ENCODE results near the gene GZMH.
A peak's percentile ranks its signal among the peaks of the same experiment; 100 is the strongest.
"Not testable (repeated sequence)": the region's sequence is repeated elsewhere in the genome, so short reads cannot be mapped to it uniquely, and the experiment has no call there.

The GZMH gene, protein sequence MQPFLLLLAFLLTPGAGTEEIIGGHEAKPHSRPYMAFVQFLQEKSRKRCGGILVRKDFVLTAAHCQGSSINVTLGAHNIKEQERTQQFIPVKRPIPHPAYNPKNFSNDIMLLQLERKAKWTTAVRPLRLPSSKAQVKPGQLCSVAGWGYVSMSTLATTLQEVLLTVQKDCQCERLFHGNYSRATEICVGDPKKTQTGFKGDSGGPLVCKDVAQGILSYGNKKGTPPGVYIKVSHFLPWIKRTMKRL

DNA sequence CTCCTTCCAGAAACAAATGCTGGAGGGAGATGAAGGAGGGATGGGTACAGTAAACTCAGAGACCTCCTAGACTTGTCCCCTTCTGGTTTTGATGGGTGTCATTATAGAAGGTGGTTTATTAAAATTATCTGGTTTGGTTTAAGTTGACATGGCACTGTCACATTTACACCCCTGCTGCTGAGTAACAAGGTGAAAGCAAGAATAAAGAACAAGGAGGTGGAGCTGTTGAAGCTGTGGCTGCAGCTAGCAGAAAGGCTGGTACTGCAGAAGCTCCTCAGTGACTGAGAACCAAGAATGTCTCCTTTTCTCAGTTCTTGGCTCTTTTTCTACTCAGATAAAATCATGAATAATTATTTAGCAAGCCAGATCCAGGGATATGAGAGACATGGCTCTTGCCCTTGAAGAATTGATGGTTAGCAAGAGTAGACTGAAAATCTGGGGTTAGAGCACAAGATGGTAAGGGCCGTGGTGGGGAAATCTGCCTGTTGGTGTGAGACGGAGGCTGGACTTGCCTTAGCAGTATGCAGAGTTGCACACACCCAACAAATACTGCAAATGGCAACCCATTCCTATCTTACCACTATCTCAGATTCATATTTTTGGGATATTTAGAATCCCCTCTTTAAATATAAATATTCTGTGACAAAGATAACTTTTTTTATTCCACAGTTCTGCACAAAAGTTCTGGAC, at the start of gene GZMH:
GZMH (minus strand) TSS at position 31 of the 690 bp plus-strand sequence. CDS start 72 bp downstream, outside the sequence.
- DNase-seq = no peak

DNA sequence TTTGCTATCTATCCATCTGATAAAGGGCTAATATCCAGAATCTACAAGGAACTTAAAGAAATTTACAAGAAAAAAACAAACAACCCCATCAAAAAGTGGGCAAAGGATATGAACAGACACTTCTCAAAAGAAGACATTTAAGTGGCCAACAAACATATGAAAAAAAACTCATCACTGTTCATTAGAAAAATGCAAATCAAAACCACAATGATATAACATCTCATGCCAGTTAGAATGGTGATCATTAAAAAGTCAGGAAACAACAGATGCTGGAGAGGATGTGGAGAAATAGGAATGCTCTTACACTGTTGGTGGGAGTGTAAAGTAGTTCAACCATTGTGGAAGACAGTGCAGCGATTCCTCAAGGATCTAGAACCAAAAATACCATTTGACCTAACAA, 38.9 kb upstream of the GZMH start:
- not testable (repeated sequence) for DNase-seq

DNA sequence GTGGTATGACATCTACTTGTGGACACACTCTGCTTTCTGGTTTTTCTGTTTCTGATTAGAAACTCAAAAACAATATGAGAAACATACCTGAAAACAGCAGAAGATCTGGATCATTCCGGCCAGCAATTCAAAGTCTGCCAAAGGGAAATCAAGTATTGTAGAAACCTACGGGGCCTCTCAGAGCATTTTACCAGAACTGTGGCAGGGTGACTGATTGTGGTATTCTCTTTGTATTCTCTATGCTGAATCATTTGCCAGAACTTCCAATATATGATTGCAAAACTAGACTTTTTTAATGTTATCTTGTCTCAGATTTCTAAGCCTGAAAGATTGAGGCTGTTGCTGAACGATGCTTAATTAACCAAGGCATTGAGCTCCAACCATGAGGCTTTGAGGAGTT, 30.4 kb upstream of the GZMH start:
- DNase-seq = no peak

DNA sequence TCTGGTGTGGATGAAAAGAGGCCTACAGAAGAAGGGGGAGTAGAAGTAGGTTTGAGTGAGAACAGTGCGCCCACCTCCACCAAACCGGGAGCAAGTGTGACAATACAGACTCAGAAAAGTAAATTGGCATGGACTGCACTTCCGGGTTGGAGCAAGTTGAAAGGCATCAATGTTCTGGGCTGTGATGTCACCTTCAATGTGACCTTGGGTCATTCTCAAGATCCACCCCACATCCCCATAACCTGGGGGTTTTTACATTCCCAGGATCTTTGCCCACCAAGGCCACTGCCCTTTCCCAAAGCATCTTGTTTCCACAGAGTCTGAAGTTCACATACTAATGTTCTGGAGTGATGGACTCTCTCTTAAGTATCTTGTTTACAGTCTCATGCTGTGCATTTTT, 29.8 kb upstream of the GZMH start:
- no peak for DNase-seq

DNA sequence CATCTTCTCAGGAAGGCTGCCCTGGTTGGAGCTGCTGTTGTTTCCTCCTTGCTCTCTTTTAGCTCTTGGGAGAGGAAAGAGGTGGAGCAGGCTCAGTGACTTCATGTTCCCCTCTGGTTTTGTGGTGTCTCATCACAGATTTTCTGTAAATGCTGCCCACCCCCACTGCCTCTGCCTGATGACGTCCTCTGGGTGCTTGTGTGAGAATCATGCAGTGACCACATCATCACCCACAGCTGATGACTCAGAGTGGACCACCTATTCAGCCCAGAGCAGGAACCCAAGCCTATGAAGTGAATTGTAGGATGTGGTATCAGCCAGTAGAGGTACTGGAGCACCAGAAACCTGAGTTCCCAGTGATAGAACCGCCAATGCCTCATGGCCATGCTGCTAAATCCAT, 24.7 kb upstream of the GZMH start, which contains the start of gene GZMB:
GZMB (minus strand) TSS at position 33 of the 400 bp plus-strand sequence; CDS start at position 3, 30 bp downstream.
- no peak for DNase-seq

DNA sequence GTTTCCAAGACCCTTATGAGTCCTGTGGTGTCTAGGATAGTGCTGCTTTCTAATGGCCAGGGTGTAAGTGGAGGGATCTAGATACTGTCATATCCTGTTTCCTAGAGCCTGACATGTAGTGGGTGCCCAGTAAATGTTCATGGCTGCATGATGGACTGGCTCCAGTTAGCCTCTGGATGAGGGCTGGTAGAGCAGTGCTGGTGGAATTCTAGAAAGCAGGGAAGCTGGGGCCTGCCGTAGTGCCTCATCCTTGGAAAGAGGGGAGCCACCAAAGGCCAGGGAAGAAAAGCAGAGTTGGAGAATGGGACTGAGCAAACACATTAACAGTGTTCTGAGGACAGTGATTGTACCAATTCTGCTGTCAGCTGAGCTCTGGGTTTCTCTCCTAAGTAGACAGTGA, 23.9 kb upstream of the GZMH start:
- DNase-seq = no peak

DNA sequence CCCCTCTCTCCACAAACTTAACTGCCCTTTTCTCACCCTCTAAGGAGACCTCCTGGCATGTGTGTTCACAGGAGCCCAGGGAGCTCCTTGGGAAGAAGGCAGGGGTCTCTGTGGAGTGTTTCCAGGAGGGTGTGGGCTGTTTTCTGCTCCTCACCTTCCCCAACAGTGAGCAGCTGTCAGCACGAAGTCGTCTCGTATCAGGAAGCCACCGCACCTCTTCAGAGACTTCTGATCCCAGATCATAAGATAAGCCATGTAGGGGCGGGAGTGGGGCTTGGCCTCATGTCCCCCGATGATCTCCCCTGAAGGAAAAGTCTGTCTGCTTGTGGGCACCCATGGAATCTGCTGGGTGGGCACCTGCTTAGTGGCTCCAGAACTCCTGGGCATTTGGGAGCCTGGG, 23.3 kb upstream of the GZMH start:
- DNase-seq = no peak

DNA sequence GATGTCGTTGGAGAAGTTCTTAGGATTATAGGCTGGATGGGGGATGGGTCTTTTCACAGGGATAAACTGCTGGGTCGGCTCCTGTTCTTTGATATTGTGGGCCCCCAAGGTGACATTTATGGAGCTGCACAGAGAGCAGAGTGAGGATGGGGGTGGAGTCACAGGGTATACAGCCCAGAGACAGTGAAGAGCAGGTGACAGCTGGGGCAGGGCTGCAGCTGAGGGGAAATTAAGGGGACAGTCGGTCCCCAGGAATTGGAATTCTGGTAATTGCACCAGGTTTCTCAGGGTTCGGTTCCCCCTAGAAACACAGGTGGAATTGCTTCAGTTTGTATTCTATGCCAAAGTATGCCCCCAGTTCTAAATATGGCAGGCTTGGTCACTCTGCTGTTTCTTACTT, 22.9 kb upstream of the GZMH start:
- DNase-seq = no peak

DNA sequence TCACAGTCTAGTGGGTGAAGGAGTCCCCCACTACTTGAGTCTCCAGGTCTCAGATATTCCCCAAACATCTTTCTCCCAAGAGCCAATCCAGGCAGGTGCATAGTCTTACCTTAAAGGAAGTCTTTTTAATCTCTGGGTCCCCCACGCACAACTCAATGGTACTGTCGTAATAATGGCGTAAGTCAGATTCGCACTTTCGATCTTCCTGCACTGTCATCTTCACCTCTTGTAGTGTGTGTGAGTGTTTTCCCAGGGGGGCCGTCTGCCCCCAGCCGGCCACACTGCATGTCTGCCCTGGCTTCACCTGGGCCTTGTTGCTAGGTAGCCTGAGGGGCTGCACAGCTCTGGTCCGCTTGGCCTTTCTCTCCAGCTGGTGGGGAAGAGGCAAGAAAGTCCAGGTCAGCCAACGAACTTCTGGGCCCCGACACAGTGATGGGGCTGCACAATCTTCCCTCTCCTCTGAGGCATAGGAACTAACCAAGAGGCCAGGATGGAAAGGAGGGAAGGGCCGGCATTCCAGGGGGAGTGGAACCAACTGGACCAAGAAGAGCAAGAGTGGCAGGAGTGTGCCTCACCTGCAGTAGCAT, 22.4 kb upstream of the GZMH start:
- DNase-seq = no peak

DNA sequence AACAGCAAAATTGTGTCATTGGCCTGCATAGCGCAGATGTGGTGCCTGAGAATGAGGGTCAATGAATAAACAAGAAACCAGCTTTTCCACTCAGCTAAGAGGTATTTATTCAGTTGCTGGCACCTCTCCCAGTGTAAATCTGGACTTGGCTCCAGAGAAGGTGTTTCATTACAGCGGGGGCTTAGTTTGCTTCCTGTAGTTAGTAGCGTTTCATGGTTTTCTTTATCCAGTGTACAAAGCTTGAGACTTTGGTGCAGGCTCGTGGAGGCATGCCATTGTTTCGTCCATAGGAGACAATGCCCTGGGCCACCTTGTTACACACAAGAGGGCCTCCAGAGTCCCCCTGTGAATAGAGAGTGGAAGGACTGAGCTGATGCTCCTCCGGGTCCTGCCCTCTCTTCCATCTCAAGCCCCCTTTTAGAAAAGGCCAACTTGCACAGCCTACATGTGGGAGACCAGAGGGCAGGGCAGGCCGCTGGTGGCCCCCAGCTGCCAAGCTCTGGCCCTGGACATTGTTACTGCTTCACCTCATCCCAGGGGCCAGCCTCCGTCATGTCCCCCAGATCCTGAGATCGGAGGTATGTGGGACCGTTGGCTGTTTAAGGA, 21.5 kb upstream of the GZMH start:
- DNase-seq = no peak

DNA sequence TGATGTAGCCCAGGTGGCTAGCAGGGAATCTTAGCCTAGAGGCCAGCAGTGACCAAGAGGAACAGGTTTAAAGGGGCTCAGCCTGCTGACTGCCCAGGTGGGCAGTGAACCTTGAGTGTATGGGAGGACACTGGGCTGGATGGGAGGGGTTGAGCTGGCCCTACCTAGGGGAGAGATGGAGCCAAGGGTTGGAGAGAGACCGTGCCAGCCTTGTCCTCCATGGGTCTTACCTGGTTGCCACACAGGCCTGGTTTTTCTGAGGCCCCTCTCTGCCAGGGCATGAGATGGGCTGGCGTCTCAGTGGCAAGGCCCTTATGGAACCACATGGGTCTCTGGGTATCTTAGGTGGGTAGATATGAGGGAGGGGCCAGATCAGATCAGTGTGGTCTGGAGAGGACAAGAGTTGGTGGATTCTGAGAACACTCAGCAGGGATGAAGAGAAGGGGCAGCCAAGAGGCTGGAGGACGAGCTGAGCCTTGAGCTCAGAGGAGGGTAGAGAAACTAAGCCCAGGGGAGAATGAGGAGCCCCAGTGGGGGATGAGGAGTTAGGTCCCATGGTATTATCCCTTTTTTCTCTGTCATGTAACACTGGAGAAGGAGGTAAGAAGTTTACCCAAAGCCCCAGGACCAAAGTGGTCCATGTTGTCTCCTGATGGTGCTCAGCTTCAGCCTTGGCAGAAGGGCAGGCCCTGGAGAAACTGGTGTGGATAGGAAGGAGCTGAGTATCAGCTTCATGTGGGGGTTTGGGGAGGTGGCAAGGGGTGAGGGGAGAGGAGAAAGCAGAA, 20.8 kb upstream of the GZMH start:
- DNase-seq = no peak

DNA sequence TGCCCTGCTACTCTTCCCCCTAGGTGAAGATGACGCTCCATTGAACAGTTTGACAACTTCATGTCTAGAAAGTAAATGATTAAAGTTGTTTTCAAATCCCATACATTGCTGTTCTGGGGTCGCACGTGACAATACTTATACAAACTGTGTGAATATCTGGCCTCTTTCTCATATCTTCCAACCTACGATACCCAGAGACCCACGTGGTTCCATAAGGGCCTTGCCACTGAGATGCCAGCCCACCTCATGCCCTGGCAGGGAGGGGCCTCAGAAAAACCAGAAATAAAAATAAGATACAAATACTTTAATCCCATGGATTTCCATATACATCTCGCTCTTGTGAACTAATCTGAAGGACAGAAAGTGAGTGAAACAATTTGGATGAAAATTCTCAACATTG, 20.0 kb upstream of the GZMH start:
- no peak for DNase-seq

DNA sequence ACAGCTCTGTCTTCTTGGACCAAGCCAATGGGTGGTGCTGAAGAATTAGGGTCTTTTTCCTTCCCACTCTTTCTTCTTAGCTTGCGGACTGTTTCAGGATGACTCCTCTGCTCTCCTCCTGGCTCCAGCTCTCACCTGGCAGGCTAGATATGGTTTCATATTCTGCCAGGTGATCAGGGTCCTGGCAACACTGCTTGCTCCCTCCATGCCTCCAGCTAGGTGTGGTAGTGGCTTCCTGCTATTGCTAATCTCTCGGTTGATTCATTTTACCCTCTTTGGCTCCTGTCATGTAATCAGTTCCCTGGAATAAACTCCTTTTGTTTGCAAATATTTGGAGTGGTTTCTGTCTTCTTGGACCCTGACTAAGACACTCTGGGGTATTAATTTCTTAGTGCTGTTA, 4.3 kb upstream of the GZMH start:
- no peak for DNase-seq

DNA sequence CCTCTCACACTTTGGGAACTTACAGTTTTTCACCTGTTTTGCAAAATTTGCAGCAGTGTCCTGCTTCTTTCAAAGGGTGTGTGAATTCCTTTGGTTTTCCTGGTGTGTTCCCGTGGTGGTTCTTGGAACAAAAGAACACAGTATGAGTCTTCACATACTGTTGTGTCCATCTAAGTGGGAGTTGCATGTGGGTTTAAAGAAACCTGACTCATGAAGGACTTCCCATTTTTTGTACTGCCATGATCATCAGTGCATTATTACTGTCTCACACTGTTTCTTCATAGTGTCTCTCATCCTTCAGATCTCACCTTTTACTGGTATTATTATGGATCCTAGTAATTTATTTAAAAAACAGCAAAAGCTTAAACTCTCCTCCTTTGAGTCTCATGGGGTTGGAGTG, 3.8 kb upstream of the GZMH start:
- no peak for DNase-seq

DNA sequence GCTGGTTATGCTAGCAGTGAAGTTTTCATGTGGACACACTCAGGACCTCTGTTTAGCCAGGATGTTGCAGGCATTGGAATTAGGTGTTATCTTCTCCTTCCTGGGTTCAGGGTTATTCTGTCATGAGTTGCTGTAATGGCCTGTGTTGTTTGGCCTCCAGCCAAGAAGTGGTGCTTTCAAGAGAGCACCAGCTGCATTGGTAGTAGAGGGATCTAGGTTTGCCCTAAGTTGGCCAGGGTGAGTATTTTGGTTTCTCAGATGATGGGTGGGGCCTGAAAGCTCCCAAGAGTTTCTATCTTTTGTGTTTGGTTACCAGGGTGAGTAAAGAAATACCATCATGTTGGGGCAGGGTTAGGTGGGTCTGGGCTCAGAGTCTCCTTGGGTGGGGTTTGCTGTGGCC, 2.7 kb upstream of the GZMH start:
- no peak for DNase-seq

DNA sequence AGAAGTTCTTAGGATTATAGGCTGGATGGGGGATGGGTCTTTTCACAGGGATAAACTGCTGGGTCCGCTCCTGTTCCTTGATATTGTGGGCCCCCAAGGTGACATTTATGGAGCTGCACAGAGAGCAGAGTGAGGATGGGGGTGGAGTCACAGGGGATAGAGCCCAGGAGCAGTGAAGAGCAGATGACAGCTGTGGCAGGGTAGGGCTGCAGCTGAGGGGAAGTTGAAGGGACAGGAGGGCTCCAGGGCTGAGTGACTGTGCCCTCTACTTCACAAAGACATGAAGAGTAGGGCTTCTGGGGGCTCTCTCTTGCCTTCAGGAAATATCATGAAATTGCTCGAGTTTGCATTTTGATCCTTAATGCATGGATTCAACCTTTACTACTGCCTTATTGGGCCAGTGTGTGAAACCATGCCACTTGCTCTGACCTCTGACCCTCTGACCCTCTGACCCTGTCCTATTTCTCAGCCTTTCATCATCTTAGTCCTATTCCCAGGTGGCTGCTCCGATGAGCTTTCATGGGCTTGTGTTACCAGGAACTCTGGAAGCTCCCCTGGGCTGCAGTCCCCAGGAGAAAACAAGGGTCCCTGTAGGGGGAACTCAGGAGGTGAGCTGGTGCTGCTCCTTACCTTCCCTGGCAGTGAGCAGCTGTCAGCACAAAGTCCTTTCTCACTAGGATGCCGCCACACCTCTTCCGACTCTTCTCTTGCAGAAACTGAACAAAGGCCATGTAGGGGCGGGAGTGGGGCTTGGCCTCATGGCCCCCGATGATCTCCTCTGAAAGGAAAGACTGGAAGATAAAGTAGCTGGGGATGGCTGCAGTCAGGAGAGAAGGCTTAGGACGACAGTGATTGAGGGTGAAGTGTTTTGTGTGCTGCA, 1.6 kb downstream of the GZMH start:
- no peak for DNase-seq

DNA sequence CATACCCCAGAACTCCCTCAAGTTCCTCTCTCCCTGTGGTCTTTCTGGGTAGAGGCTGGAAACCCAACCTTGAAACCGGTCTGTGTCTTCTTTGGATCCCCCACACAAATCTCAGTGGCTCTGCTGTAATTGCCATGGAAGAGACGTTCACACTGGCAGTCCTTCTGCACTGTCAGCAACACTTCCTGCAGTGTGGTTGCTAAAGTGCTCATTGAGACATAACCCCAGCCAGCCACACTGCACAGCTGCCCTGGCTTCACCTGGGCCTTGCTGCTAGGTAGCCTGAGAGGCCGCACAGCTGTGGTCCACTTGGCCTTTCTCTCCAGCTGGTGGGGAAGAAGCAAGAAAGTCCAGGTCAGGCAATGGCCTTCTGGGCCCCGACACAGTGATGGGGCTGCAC, 2.4 kb downstream of the GZMH start:
- DNase-seq = no peak

DNA sequence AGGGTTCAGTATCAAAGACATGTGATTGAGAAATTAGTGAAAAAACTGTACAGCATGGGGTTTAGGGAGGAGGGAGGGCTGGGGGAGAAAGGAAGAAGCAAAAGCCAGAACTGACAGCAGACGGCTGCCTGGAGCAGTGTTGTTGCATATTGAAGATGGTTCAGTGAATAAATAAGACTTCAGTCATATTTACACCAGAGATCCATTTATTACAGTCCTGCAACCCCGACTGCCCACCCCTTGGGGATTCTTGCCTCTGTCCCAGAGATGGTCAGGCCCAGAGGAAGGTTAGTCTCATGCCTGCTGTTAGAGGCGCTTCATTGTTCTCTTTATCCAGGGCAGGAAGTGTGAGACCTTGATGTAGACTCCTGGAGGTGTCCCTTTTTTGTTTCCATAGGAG, 3.2 kb downstream of the GZMH start:
- no peak for DNase-seq

DNA sequence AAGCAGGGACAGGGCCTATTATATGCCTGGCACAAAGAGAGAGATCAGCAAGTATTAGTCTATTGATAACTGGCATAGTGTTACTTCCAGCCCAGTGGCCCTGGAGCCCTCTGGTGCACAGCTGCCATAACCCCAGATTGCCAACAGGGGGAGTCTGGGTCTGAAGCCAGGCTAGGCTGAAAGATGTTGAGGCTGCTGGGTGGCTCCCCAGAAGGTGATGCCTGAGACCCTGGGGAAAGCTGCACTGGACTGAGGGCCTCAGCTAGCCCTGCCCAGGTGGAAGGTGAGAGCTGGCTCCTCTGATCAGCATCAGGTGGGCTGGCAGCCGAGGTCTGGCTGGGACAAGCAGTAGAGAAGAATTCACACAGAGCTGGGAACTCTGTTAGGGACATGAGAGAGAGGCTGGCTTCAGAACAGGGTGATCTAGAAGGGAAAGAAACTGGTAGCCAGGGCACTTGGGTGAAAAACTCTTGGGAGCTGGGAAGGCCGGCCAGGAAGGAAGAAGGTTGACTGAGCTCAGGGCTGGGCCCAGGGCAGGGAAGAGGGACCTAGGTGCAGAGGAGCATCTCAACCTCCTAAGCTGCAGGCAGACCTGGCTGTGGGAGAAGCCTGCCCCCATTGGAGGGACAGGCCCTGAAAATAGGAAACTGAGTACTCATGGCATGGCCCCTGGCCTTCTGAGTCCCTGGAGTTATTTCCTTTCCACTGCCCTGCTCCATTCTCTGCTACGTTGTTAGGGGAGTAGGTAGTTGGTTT, 3.9 kb downstream of the GZMH start:
- peak; percentile 3 to 57 (median 18) for DNase-seq

DNA sequence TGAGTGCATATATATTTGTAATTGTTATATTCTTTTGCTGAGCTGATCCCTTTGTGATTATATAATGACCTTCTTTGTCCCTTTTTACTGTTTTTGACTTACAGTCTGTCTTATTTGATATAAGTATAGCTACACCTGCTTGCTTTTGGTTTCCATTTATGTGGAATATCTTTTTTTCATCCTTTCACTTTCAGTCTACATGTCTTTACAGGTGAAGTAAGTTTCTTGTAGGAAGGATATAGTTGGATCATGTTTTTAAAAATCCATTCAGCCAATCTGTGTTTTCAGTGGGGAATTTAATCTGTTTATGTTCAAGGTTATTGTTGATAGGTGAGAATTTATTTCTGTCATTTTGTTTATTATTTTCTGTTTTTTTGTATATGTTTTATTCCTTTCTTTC, 12.1 kb downstream of the GZMH start:
- no peak for DNase-seq

DNA sequence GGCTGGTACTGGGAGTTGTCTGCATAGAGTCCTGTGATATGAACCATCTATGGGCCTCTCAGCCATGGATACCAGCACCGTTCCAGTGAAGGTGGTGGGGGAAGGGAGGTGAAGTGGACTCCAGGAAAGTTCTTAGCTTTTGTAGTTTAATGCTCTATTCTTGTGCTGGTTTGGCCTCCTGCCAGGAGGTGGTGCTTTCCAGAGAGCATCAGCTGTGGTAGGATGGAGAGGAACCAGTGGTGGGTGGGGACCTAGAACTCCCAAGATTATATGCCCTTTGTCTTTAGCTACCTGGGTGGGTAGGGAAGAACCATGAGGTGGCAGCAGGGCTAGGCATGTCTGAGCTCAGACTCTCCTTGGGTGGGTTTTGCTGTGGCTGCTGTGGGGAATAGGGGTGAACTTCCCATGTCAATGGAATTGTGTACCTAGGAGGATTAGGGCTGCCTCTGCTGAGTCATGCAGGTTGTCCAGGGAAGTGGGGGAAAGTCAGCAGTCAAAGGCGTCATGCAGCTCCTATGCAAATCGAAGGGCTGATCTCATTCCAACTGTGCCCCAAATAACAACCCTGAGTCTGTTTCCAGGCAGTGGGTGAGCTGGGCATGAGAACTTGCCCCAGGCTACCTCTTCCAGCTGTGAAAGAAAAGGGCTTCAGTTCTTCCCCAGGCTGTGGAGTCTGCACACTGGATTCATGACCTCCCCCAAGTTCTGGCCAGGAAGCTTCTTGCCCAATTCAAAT, 14.2 kb downstream of the GZMH start:
- DNase-seq = no peak

Data from stimulated activated naive CD4-positive, alpha-beta T cell (primary cell).